GM21528 (cell line): ENCODE results near the gene DNM1.
"Not testable (repeated sequence)": the region's sequence is repeated elsewhere in the genome, so short reads cannot be mapped to it uniquely, and the experiment has no call there.

ENCODE experiments used
- ATAC-seq: cut with Tn5 transposase; IDR thresholded peaks from one replicate; pipeline ENCODE4 v1.9.1; 2021; ENCODE audit warnings: mild to moderate bottlenecking, moderate library complexity; ENCODE audit not compliant: unreplicated experiment, low FRiP score

The DNM1 gene

GRCh38 chr9:128219831-128220230 lies 16.7 kb downstream of the DNM1 start:
- no peak for ATAC-seq

- ATAC-seq, result no peak
Observed at GRCh38 chr9:128222026-128222425, 18.8 kb downstream of the DNM1 start.

DNA sequence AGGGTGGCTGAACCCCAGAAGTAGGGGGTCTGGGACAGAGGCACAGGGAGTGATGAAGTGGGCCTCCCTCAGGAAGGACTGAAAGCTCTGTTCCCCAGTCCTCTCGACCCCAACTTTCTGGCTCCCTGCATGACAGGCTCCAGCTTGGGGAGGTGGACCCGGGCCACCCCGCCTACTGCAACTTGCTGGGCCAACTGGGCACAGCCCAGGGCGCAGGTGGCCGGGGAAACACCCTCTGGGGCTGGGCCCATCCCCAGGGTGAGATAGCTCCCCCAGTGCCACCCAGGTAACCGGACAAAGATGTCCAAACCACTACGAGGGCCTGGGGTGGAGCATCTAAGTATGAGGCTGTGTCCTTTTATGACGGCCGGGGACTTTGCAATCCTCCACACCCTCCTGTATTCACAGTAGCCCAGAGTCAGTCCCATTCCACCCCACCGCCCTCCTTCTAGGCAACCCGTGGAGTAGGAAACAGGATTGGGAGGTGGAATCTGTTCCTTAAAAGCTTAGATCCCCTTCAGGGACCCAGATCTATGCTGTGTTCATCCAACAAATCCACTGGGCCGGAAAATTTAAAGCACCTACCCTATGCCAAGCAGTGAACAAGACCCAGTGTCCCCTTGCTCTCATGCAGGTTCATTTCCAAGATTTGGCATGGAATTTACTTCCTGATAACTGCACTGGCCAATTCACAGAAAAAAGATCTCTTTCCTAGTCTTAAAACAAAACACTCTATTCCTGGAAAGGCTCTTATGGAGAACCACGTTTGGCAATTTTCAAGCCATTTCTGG lies 19.9 kb downstream of the DNM1 start:
- ATAC-seq, result no peak

GRCh38 chr9:128224877-128225276 lies 21.7 kb downstream of the DNM1 start:
- ATAC-seq, result no peak

DNA sequence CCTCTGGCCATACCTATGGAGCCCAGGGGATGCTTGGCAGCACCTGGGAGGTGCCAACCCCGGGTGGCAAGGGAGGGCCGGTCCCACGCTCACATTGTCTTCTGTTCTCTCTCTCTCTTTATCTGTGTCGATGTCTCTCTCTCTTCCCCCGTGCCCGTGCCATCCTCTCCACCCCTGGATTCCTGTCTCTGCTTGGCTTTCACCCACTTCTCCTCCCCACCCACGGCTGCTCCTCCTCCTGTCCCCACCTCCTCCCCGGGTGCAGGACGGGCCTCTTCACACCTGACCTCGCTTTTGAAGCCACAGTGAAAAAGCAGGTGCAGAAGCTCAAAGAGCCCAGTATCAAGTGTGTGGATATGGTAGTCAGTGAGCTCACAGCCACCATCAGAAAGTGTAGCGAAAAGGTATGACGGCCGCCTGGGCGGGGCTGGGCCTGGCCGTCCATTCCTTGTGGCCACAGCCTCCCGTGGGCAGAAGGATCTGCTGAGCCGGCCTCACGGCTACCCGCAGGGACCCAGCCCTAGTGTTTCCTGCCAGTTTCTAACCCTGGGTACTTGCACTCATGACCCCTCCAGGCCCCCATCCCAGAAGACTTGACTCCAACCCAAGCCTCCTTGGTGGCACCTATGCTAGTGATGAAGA lies 22.7 kb downstream of the DNM1 start:
- ATAC-seq, result no peak

- no peak for ATAC-seq
Observed at GRCh38 chr9:128226412-128226801, 23.2 kb downstream of the DNM1 start.

DNA sequence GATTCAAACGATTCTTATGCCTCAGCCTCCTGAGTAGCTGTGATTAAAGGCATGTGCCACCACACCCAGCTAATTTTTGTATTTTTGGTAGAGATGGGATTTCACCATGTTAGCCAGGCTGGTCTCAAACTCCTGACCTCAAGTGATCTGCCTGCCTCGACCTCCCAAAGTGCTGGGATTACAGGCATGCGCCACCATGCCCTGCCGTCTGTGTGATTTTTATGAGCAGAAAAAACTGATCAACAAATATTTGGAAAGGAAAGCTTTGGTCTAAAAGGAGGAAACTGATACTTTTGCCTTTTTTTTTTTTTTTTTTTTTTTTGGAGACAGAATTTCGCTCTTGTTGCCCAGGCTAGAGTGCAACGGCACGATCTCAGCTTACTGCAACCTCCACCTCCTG lies 27.7 kb downstream of the DNM1 start:
- ATAC-seq, result not testable (repeated sequence)

- ATAC-seq, result no peak
Observed at GRCh38 chr9:128231638-128232527, 28.7 kb downstream of the DNM1 start.

DNA sequence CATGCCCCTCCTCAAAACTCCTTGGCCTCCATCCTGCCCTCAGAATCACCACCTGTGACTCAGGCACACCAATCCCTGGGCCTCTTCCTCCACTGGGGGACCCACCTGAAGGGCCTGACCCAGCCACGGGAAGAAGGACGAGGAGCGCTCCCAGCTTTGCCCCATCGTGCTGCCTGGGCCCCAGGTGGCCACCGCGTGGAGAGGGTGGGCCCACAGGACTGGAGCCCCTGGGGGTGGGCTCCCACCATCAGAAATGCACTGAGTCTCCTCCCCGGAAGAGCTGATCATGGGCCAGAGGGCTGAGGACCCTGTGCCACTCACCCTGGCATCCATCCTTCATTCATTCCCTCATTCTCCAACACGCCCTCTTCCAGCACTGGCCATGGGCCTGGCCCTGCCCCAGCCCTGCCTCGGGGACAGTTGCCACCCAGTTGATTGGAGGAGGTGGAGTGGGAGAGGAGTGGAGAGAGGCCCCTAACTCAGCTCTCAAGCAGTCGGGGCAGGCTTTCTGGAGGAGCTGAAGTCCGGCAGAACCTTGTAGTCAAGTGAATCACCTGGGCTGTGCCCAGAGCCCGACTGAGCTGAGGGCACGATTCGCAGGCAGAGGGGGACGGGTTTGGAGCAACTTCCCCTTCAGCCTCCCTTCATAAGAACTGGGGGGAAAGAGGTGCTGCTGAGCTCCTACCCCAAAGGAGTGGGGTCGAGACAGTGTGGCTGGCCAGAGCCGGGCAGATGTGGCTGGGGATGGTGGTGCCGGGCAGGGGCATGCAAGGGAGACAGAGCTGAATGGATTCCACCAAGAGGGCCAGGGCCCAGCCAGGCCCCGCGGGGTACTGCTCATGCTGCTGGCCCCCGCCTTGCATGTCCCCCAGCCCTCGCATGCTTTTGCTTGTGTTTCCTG lies 29.6 kb downstream of the DNM1 start:
- no peak for ATAC-seq

GRCh38 chr9:128233817-128234406 lies 30.7 kb downstream of the DNM1 start:
- ATAC-seq, result no peak

DNA sequence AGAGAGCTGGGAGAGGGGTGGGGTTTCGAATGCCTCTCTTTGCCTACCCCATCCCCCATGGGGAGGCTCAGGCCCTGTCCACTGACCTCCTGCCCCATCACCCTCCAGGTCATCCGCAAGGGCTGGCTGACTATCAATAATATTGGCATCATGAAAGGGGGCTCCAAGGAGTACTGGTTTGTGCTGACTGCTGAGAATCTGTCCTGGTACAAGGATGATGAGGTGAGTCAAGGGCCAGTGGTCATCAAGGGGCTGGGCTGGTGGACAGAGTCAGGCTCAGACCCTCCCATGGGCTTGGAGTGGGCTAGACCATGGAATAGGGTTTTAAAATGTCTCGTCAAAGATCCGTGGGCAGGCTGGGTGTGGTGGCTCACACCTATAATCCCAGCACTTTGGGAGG lies 38.9 kb downstream of the DNM1 start:
- ATAC-seq, result no peak

- no peak for ATAC-seq
Observed at GRCh38 chr9:128242828-128243214, 39.6 kb downstream of the DNM1 start.

- no peak for ATAC-seq
Observed at GRCh38 chr9:128243215-128244018, 40.2 kb downstream of the DNM1 start.

- ATAC-seq, result no peak
Observed at GRCh38 chr9:128244091-128244836, 41.1 kb downstream of the DNM1 start.

GRCh38 chr9:128244837-128245231 lies 41.7 kb downstream of the DNM1 start:
- ATAC-seq, result no peak

GRCh38 chr9:128245421-128246151 lies 42.4 kb downstream of the DNM1 start:
- ATAC-seq, result no peak

DNA sequence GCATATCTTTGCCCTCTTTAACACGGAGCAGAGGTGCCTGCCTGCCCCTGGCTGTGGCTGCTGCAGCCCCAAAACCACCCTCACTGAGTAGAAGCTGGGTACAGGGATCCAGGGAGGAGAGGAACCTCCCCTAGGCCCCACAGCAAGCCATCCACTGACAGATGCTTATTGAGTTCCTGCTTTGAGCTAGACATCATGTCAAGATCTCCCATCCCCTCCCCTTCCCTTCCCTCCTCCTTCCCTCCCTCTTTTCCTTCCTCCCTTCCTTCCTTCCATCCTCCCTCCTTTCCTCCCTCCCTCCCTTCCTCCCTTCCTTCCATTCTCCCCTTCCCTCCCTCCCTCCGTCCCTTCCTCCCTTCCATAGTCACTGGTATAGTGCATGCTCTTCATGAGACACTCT lies 43.3 kb downstream of the DNM1 start:
- no peak for ATAC-seq
